SK-N-MC (cell line): Measurements from ENCODE around the gene MCRIP2.

ENCODE experiments used
- EZH2 ChIP-seq: fragments of 200-600 bp; sonication (generic); IDR thresholded peaks from one replicate; pipeline ENCODE4 v1.6.1; 2017; ENCODE audit warnings: antibody characterized with exemption
- FOXP2 ChIP-seq: optimal IDR thresholded peaks from 2 replicates; pipeline ENCODE3; 2011; ENCODE audit warnings: mild to moderate bottlenecking, moderate library complexity; ENCODE audit not compliant: insufficient read depth; ENCODE audit errors: extremely low read length, control extremely low read depth
- POLR2AphosphoS5 ChIP-seq: IDR thresholded peaks from 2 replicates; pipeline ENCODE4 v1.6.1; 2012; ENCODE audit warnings: mild to moderate bottlenecking, low read depth, low read length, borderline replicate concordance

DNA sequence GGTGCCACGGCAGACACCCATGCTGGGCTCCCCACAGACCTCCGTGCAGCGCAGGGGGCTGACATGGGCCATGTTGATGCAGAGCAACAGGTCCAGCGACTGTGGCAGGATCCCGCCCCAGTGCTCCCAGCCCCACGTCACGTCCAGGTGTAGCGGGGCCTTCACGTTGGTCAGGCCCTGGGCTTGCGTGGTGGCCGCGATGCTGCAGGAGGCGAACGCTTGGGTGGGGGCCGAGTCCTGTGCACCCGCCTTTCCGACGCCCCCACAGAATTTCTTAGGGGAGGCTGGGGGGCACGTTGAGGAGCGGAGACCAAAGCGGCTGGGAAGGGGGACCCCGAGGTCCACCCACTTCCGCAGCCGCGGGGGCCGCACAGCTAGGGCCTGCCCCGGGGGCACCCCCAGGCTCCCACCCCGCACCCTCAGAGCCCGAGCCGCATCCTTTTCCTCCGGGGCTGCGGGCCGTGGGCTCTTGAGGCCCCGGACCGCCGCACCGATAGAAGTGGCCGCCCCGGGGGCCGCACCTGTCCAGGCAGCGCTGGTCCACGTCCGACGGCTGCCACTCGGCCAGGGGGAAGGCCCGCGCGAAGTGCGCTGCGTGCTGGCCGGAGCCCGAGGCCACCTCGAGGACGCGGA, 5.9 kb upstream of the MCRIP2 start:
- no peak for TF ChIP-seq EZH2
- no peak for TF ChIP-seq POLR2AphosphoS5
- TF ChIP-seq FOXP2 = no peak
